ENCODE measurements around the gene TNIP2.

GRCh38 chr4:2691952-2692435, 64.1 kb downstream of the TNIP2 start:
- TF ChIP-seq CTCF (IDR thresholded peaks at IDR 0.05) (no peak), EP300 (IDR thresholded peaks at IDR 0.05; ENCODE audit: low read depth) (no peak), POLR2A (IDR thresholded peaks at IDR 0.05) (no peak), POLR2AphosphoS5 (IDR thresholded peaks at IDR 0.05) (no peak)

Measured in transverse colon (tissue), 4 donors.